Caco-2 (cell line): ENCODE measurements around the gene ATG101. TPM values are rescaled to one million over a fixed set of nuclear protein-coding genes. Genes with fewer than 3 reads are reported as not detected.

Experiments used
- BruUV-seq: library from RNA; stranded (reverse); fragments of 400-500 nt; replicated peaks from 2 replicates; lab custom pipeline; 2021; lab: Mats Ljungman, UMichigan
- CTCF ChIA-PET: fragments of 300-600 bp; sonication (Branson Sonifier 250); formaldehyde crosslinking; loops from one replicate; lab custom pipeline; 2022; ENCODE audit warnings: antibody characterized with exemption; lab: Charles Lee
- POLR2A ChIA-PET: fragments of 300-600 bp; sonication (Branson Sonifier 250); formaldehyde crosslinking; loops from one replicate; lab custom pipeline; 2022; ENCODE audit warnings: antibody characterized with exemption; lab: Charles Lee
- DNase-seq, 2 experiments: peaks; one replicate each; pipeline versions ENCODE4 v3.0.0 to v3.0.0-alpha.2; 2020 to 2022
- H3K27me3 ChIP-seq: replicated peaks from 2 replicates; pipeline ENCODE4 v1.6.0; 2011; ENCODE audit warnings: low read length; ENCODE audit not compliant: control insufficient read depth, insufficient read depth
- H3K36me3 ChIP-seq: 2 replicates; pipeline ENCODE4 v1.5.1; 2011; ENCODE audit warnings: low read length; ENCODE audit not compliant: control insufficient read depth, insufficient read depth
- H3K4me1 ChIP-seq: fragments of 250-450 bp; sonication (Bioruptor Pico); 2 replicates; pipeline ENCODE4 v1.5.1; 2020; ENCODE audit warnings: mild to moderate bottlenecking
- H3K4me3 ChIP-seq: 2 replicates; pipeline ENCODE4 v1.5.1; 2011; ENCODE audit warnings: low read depth, mild to moderate bottlenecking, control low read depth, low read length
- H3K9me3 ChIP-seq: fragments of 250-450 bp; sonication (Bioruptor Pico); 2 replicates; pipeline ENCODE4 v1.5.1; 2020; ENCODE audit warnings: mild to moderate bottlenecking, moderate library complexity
- H3K27ac Mint-ChIP-seq: one replicate; pipeline ENCODE4 v1.8.0; 2022; ENCODE audit warnings: mixed read lengths; ENCODE audit not compliant: unreplicated experiment
- H3K27me3 Mint-ChIP-seq: one replicate; pipeline ENCODE4 v1.8.0; 2022; ENCODE audit warnings: mixed read lengths; ENCODE audit not compliant: insufficient read depth, unreplicated experiment
- H3K36me3 Mint-ChIP-seq: one replicate; pipeline ENCODE4 v1.8.0; 2022; ENCODE audit warnings: mild to moderate bottlenecking, mixed read lengths; ENCODE audit not compliant: insufficient read depth, unreplicated experiment
- H3K4me1 Mint-ChIP-seq: one replicate; pipeline ENCODE4 v1.8.0; 2022; ENCODE audit warnings: low read depth, mixed read lengths; ENCODE audit not compliant: unreplicated experiment
- H3K4me3 Mint-ChIP-seq: one replicate; pipeline ENCODE4 v1.8.0; 2022; ENCODE audit warnings: mild to moderate bottlenecking, moderate library complexity, mixed read lengths; ENCODE audit not compliant: unreplicated experiment
- H3K9me3 Mint-ChIP-seq: one replicate; pipeline ENCODE4 v1.8.0; 2022; ENCODE audit warnings: mixed read lengths; ENCODE audit not compliant: unreplicated experiment
- intact Hi-C: fragments of 100-400 bp; cut with micrococcal nuclease; formaldehyde crosslinking; loops from one replicate; pipeline ENCODE4 v1.10.0; 2022; ENCODE audit not compliant: unreplicated experiment
- total RNA-seq: library from RNA; stranded (reverse); gene quantifications from 2 replicates; pipeline ENCODE4 v1.2.3, GENCODE V29; 2022
- TF ChIP-seq, protein P1 (sequence below), 2 experiments: fragments of 200-600 bp in 1 of 2; IDR thresholded peaks; 1 replicate in 1 of 2; 2 replicates in 1 of 2; pipeline versions ENCODE4 v1.5.1 to v1.8.0; 2011 to 2022; ENCODE audit warnings: antibody characterized with exemption in 1 of 2, control low read depth in 1 of 2, inconsistent platforms in 1 of 2, low read depth in 1 of 2, low read length in 1 of 2, mild to moderate bottlenecking in 1 of 2, moderate library complexity in 1 of 2; ENCODE audit not compliant: insufficient read depth in 1 of 2, severe bottlenecking in 1 of 2, unreplicated experiment in 1 of 2

The ATG101 gene
- total RNA-seq, 1 experiment from 2014 or later: 78.0 TPM

DNA sequence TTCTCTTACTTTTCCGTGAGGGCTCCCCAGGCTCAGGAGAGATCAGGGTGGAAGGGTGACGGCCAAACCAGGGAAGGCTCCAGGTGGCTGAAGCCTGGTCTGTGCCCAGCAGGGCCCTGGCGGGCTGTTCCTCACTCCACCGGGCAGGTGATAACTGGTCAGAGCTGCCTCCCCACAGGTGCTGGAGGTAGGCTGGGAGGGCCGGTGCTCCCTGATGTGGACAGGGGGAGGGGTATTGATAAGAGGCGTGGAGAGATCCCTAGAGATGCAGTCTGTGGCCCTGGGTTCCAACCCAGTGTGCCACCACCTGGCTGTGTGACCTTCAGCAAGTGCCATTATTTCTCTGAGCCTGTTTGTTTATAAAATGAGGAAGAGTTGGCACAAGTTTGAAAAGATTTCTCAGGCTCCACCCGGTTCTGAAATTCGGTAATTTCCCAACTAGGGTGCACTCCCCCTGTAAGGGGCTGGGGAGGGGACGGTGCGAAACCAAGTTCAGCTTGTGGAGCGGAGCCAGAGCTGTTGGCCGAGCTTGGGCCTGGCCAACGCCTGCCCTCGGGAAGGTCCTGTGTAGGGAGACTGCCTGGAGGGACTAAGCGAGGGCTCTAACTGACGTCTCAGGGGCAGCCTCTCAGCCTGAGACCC is 19.5 kb upstream of the ATG101 start:
- Histone ChIP-seq H3K36me3 (0 out of 2 replicates have a peak, but pooled peaks cover 2% of the 10 kb centered on the region), H3K4me1 (peaks cover 29% of the 10 kb centered on the region), H3K4me3 (peak overlapping the region; percentile 60), H3K27me3 (no peaks in the 10 kb centered on the region), H3K9me3 (no peaks in the 10 kb centered on the region)
- TSS peak; percentile 89 for BruUV-seq
- DNase-seq: peak; percentile 60 to 67
- H3K27ac Mint-ChIP-seq: peak overlapping the region; percentile 68
- no peaks in the 10 kb centered on the region for H3K27me3 Mint-ChIP-seq
- peaks cover 22% of the 10 kb centered on the region for H3K4me1 Mint-ChIP-seq
- peak overlapping the region; percentile 84 for H3K4me3 Mint-ChIP-seq
- TF ChIP-seq, protein P1, sequence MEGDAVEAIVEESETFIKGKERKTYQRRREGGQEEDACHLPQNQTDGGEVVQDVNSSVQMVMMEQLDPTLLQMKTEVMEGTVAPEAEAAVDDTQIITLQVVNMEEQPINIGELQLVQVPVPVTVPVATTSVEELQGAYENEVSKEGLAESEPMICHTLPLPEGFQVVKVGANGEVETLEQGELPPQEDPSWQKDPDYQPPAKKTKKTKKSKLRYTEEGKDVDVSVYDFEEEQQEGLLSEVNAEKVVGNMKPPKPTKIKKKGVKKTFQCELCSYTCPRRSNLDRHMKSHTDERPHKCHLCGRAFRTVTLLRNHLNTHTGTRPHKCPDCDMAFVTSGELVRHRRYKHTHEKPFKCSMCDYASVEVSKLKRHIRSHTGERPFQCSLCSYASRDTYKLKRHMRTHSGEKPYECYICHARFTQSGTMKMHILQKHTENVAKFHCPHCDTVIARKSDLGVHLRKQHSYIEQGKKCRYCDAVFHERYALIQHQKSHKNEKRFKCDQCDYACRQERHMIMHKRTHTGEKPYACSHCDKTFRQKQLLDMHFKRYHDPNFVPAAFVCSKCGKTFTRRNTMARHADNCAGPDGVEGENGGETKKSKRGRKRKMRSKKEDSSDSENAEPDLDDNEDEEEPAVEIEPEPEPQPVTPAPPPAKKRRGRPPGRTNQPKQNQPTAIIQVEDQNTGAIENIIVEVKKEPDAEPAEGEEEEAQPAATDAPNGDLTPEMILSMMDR (IDR thresholded peaks at IDR 0.05; ENCODE audit: insufficient read depth in 1 of 2, low read depth in 1 of 2, low read length in 1 of 2, severe bottlenecking in 1 of 2, unreplicated experiment in 1 of 2): no peak
- H3K9me3 Mint-ChIP-seq: no peaks in the 10 kb centered on the region
- intact Hi-C loops: loop anchor here (1.0 to 5.0 kb wide), 2 partner anchors 13 to 877 kb away; no protein-coding TSS in a partner anchor
- ChIA-PET CTCF (interaction anchor here (1.0 to 3.9 kb wide), 7 partner anchors 13 to 58 kb away, joined by 3 to 56 read pairs (median 5); no protein-coding TSS in a partner anchor), POLR2A (interaction anchor here (0.5 to 2.5 kb wide), 12 partner anchors 10 to 98 kb away, joined by 3 to 88 read pairs (median 6); partner anchors contain the start of gene ATG101)
- peaks cover 48% of the 10 kb centered on the region for H3K36me3 Mint-ChIP-seq

DNA sequence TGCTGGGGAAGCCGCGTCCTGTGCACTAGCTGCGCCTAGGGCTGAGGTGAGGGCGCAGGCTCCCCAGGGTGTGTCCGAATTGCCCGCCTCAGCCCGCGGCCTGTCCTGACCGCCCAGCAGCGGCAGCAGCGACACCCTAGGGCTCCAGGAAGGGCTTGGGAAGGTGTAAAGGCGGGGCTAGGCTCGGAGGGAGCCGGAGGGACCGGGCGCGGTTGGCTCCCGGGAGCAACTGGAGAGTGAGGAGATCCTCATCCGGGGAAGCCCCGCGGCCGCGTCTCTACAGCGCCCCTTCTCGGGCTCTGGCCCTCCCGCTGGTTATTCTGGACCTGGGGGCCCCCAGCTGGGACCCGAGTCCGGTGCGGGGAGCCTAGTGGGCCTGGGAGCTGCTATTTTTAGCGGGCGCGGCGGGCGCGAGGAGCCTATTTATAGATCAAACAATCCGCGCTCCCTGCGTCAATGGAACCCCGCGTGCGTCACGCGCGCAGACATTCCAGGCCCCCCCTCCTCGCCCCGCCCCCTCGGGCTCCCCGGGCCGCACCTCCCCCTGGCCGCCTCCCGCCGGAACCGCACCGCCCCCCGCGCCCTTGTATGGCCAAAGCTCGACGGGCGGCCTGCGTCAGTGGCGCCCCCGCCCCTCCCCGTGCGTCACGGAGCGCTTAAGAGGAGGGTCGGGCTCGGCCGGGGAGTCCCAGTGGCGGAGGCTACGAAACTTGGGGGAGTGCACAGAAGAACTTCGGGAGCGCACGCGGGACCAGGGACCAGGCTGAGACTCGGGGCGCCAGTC is 18.8 kb upstream of the ATG101 start, which contains the start of gene NR4A1:
NR4A1 (plus strand) TSS at position 685 of the 784 bp plus-strand sequence. CDS start 2,887 bp downstream, outside the sequence.
- no TSS peak for BruUV-seq
- POLR2A ChIA-PET: interaction anchor here (0.5 to 2.5 kb wide), 20 partner anchors 9 to 1130 kb away, joined by 3 to 88 read pairs (median 6); partner anchors contain the start of genes ATG101 and CSAD
- Histone ChIP-seq H3K4me1 (peaks cover 23% of the 10 kb centered on the region), H3K4me3 (peak within 1 kb of the TSS; percentile 60), H3K9me3 (no peaks in the 10 kb centered on the region), H3K27me3 (no peaks in the 10 kb centered on the region), H3K36me3 (0 out of 2 replicates have a peak, but pooled peaks cover 2% of the 10 kb centered on the region)
- intact Hi-C loops: loop anchor here (1.0 to 5.0 kb wide), 6 partner anchors 14 to 876 kb away; partner anchors contain the start of gene ATG101
- Mint-ChIP-seq H3K9me3 (no peaks in the 10 kb centered on the region), H3K27ac (peak within 1 kb of the TSS; percentile 68), H3K27me3 (no peaks in the 10 kb centered on the region), H3K4me3 (peak within 1 kb of the TSS; percentile 84), H3K36me3 (peaks cover 42% of the 10 kb centered on the region), H3K4me1 (peaks cover 22% of the 10 kb centered on the region)
- CTCF ChIA-PET: interaction anchor here (0.6 to 3.9 kb wide), 15 partner anchors 11 to 74 kb away, joined by 3 to 56 read pairs (median 4); partner anchors contain the start of gene ATG101
- TF ChIP-seq, protein P1 (IDR thresholded peaks at IDR 0.05; ENCODE audit: insufficient read depth in 1 of 2, low read depth in 1 of 2, low read length in 1 of 2, severe bottlenecking in 1 of 2, unreplicated experiment in 1 of 2): peak in 1 of 2 experiments; percentile 46
- DNase-seq: peak; percentile 97 to 99
